ENCODE data around the gene ZMYND15.

The ZMYND15 gene

DNA sequence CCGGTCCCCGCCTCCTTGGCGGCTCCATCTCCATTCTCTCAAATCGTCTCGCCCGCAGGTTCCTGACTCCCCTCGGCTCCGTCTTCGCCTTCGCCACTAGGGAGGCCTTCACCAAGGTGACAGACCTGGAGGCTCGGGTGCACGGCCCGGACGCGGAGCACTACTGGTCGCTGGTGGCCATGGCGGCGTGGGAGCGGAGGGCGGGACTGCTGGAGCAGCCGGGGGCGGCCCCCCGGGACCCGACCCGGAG lies 50.0 kb downstream of the ZMYND15 start:
- no peak overlapping the region for H3K27ac ChIP-seq (ENCODE audit: low read length)
- H3K4me2 ChIP-seq (ENCODE audit: low read length): peak overlapping the region; percentile 71
- H3K9me3 ChIP-seq (ENCODE audit: insufficient read depth, low read length): no peaks in the 10 kb centered on the region
- H4K20me1 ChIP-seq (ENCODE audit: insufficient read depth, low read length): no peaks in the 10 kb centered on the region
- peak overlapping the region; percentile 85 for H3K4me3 ChIP-seq (ENCODE audit: low read length)
- H3K27me3 ChIP-seq (ENCODE audit: low read depth, low read length): no peaks in the 10 kb centered on the region; the same call in 1 of the 2 replicates
- H3K9ac ChIP-seq (ENCODE audit: low read length): peak overlapping the region; percentile 68
- H3K36me3 ChIP-seq (replicated peaks; ENCODE audit: low read depth, low read length): no peaks in the 10 kb centered on the region
- TF ChIP-seq, protein P1, sequence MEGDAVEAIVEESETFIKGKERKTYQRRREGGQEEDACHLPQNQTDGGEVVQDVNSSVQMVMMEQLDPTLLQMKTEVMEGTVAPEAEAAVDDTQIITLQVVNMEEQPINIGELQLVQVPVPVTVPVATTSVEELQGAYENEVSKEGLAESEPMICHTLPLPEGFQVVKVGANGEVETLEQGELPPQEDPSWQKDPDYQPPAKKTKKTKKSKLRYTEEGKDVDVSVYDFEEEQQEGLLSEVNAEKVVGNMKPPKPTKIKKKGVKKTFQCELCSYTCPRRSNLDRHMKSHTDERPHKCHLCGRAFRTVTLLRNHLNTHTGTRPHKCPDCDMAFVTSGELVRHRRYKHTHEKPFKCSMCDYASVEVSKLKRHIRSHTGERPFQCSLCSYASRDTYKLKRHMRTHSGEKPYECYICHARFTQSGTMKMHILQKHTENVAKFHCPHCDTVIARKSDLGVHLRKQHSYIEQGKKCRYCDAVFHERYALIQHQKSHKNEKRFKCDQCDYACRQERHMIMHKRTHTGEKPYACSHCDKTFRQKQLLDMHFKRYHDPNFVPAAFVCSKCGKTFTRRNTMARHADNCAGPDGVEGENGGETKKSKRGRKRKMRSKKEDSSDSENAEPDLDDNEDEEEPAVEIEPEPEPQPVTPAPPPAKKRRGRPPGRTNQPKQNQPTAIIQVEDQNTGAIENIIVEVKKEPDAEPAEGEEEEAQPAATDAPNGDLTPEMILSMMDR (IDR thresholded peaks at IDR 0.05; ENCODE audit: low read depth, low read length): no peak
- no peak for TF ChIP-seq EZH2phosphoT487 (IDR thresholded peaks at IDR 0.05; ENCODE audit: low read depth)
- H2AFZ ChIP-seq (ENCODE audit: low read depth, low read length): peak overlapping the region; percentile 43; the same call in 1 of the 2 replicates
- peaks cover 3% of the 10 kb centered on the region; the same call in 1 of the 2 replicates for H3K4me1 ChIP-seq (ENCODE audit: low read length)
- no peaks in the 10 kb centered on the region for H3K79me2 ChIP-seq (ENCODE audit: low read length)

DNA sequence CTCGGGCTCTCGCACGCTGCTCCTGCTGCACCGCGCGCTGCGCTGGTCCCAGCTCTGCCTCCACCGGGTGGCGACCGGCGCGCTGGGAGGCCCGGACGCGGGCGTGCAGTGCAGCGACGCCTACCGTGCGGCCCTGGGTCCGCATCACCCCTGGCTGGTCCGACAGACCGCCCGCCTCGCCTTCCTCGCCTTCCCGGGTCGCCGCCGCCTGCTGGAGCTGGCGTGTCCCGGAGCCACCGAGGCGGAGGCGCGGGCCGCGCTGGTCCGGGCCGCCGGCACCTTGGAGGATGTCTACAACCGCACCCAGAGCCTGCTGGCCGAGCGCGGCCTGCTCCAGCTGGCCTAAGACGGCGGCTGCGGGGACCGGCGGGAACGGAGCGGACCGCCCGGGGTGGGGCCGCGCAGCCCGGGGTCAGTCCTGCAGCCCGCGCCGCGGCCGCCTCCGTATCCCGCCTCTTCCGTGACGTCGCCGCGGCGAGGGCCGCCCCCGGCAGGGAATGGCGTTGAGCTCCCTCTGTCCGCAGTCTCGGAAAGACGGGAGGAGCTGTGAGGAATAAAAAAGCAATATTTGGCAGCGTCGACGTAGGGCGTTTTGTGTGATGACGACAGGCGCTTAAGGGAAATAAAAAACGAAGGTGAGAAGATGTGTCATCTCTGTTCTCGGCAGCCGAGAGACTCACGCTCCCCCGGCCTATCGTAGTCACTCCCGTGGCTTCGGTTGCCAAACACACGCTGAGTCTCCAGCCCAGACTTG lies 50.5 kb downstream of the ZMYND15 start:
- Histone ChIP-seq H4K20me1 (ENCODE audit: insufficient read depth, low read length) (no peaks in the 10 kb centered on the region), H3K9me3 (ENCODE audit: insufficient read depth, low read length) (0 out of 2 replicates have a peak, but pooled peaks cover under 1% of the 10 kb centered on the region), H3K9ac (ENCODE audit: low read length) (peak overlapping the region; percentile 68), H3K4me3 (ENCODE audit: low read length) (peak overlapping the region; percentile 85), H3K4me2 (ENCODE audit: low read length) (peak overlapping the region; percentile 71), H3K79me2 (ENCODE audit: low read length) (no peaks in the 10 kb centered on the region), H3K4me1 (ENCODE audit: low read length) (peaks cover 3% of the 10 kb centered on the region; the same call in 1 of the 2 replicates), H3K36me3 (replicated peaks; ENCODE audit: low read depth, low read length) (no peaks in the 10 kb centered on the region), H3K27me3 (ENCODE audit: low read depth, low read length) (no peaks in the 10 kb centered on the region; the same call in 1 of the 2 replicates), H3K27ac (ENCODE audit: low read length) (peak overlapping the region; percentile 25; the same call in 1 of the 2 replicates), H2AFZ (ENCODE audit: low read depth, low read length) (peak overlapping the region; percentile 84)
- TF ChIP-seq, protein P1 (IDR thresholded peaks at IDR 0.05; ENCODE audit: low read depth, low read length): peak; percentile 52
- no peak for TF ChIP-seq EZH2phosphoT487 (IDR thresholded peaks at IDR 0.05; ENCODE audit: low read depth)

DNA sequence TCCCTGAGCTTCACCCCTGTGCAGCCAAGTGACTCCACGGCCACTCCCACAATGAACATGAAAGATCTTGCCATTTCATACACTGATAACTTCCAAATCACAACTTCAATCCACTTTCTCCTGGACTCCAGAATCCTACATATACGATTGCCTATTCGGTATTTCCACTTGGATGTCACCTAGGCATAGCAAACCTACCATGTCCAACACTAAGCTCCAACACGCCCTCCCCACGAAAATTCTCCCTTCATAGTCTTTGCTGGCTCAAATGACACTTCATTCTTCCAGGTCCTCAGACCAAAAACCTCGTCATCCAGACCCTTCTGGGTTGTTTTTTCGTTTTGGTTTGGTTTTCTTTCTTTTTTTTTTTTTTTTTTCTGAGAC lies 51.1 kb downstream of the ZMYND15 start:
- no peaks in the 10 kb centered on the region for H3K36me3 ChIP-seq (replicated peaks; ENCODE audit: low read depth, low read length)
- peaks cover 3% of the 10 kb centered on the region; the same call in 1 of the 2 replicates for H3K4me1 ChIP-seq (ENCODE audit: low read length)
- H3K27ac ChIP-seq (ENCODE audit: low read length): no peak overlapping the region
- no peaks in the 10 kb centered on the region for H3K79me2 ChIP-seq (ENCODE audit: low read length)
- H3K9me3 ChIP-seq (ENCODE audit: insufficient read depth, low read length): 0 out of 2 replicates have a peak, but pooled peaks cover 4% of the 10 kb centered on the region
- no peaks in the 10 kb centered on the region for H4K20me1 ChIP-seq (ENCODE audit: insufficient read depth, low read length)
- H3K9ac ChIP-seq (ENCODE audit: low read length): peak overlapping the region; percentile 68; the same call in 1 of the 2 replicates
- H3K4me3 ChIP-seq (ENCODE audit: low read length): peak overlapping the region; percentile 85
- TF ChIP-seq, protein P1 (IDR thresholded peaks at IDR 0.05; ENCODE audit: low read depth, low read length): no peak
- TF ChIP-seq EZH2phosphoT487 (IDR thresholded peaks at IDR 0.05; ENCODE audit: low read depth): no peak
- no peaks in the 10 kb centered on the region; the same call in 1 of the 2 replicates for H3K27me3 ChIP-seq (ENCODE audit: low read depth, low read length)
- H3K4me2 ChIP-seq (ENCODE audit: low read length): peak overlapping the region; percentile 71
- peak overlapping the region; percentile 84 for H2AFZ ChIP-seq (ENCODE audit: low read depth, low read length)

DNA sequence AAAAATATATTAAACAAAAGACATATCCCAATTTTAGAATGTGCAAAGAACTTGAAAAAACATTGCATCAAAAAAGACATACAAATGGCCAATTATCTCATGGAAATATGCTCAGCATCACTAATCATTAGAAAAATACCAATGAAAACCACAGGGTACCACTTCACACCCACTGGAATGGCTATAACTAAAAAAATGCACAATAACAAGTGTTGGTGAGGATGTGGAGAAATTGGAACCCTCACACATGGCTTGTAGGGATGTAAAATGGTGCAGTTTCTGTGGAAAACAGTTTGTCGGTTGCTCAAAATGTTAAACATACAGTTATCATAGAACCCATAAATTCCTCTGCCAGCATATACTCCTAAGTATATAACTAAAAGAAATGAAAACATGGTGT lies 55.5 kb downstream of the ZMYND15 start:
- Histone ChIP-seq H3K4me3 (ENCODE audit: low read length) (peak overlapping the region; percentile 98), H3K79me2 (ENCODE audit: low read length) (peaks cover 11% of the 10 kb centered on the region), H3K4me1 (ENCODE audit: low read length) (peaks cover 3% of the 10 kb centered on the region; the same call in 1 of the 2 replicates), H3K9me3 (ENCODE audit: insufficient read depth, low read length) (0 out of 2 replicates have a peak, but pooled peaks cover 4% of the 10 kb centered on the region), H3K9ac (ENCODE audit: low read length) (no peak overlapping the region), H3K27me3 (ENCODE audit: low read depth, low read length) (no peaks in the 10 kb centered on the region; the same call in 1 of the 2 replicates), H3K27ac (ENCODE audit: low read length) (no peak overlapping the region), H3K36me3 (replicated peaks; ENCODE audit: low read depth, low read length) (no peaks in the 10 kb centered on the region), H2AFZ (ENCODE audit: low read depth, low read length) (peak overlapping the region; percentile 62), H3K4me2 (ENCODE audit: low read length) (peak overlapping the region; percentile 29), H4K20me1 (ENCODE audit: insufficient read depth, low read length) (no peaks in the 10 kb centered on the region)
- TF ChIP-seq, protein P1 (IDR thresholded peaks at IDR 0.05; ENCODE audit: low read depth, low read length): no peak
- no peak for TF ChIP-seq EZH2phosphoT487 (IDR thresholded peaks at IDR 0.05; ENCODE audit: low read depth)
